ENCODE data around the gene IRF2BP2. TPM values are rescaled to one million over a fixed set of nuclear protein-coding genes. Genes with fewer than 3 reads are reported as not detected.

IRF2BP2 gene
- total and polyA plus RNA-seq, 2 of the 13 experiments (the other 11 are each of a cell fraction or from before 2014, with no cell fraction given): 140 to 147 TPM

DNA sequence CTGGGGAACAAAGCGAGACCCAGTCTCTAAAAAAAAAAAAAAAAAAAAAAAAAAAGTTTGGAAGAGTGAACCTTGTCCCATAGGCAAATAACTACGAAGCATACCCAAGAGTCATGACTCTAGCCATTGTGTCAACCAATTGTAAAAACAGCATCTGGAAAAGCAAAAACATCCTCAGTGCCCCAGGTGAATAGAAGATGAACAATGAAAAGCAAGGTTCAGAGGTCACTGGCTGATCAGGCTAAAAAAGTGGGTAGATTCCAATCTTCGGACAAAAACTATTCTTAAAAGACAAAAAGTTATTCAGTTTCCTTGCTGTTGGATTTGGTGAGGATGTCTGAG lies 11.1 kb upstream of the IRF2BP2 start (continued):
- TF ChIP-seq PRPF4 (IDR thresholded peaks at IDR 0.05; ENCODE audit: low read depth, low read length, poor library complexity, severe bottlenecking) (no peak), MTF1 (CRISPR knock-in tag; IDR thresholded peaks at IDR 0.05) (no peak), ELF3 (CRISPR knock-in tag; IDR thresholded peaks at IDR 0.05) (peak; percentile 26; the same call in 1 of the 2 replicates), RARG (CRISPR knock-in tag; IDR thresholded peaks at IDR 0.05; ENCODE audit: low read depth) (no peak), ZNF12 (CRISPR knock-in tag; IDR thresholded peaks at IDR 0.05) (no peak), ARNT2 (CRISPR knock-in tag; IDR thresholded peaks at IDR 0.05; ENCODE audit: low read depth) (no peak), SP5 (CRISPR knock-in tag; IDR thresholded peaks at IDR 0.05; ENCODE audit: borderline replicate concordance, low read depth) (no peak), ZNF326 (CRISPR knock-in tag; IDR thresholded peaks at IDR 0.05; ENCODE audit: borderline replicate concordance) (no peak)
- TF ChIP-seq, protein P1, sequence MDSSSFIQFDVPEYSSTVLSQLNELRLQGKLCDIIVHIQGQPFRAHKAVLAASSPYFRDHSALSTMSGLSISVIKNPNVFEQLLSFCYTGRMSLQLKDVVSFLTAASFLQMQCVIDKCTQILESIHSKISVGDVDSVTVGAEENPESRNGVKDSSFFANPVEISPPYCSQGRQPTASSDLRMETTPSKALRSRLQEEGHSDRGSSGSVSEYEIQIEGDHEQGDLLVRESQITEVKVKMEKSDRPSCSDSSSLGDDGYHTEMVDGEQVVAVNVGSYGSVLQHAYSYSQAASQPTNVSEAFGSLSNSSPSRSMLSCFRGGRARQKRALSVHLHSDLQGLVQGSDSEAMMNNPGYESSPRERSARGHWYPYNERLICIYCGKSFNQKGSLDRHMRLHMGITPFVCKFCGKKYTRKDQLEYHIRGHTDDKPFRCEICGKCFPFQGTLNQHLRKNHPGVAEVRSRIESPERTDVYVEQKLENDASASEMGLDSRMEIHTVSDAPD (CRISPR knock-in tag; IDR thresholded peaks at IDR 0.05): no peak; the same call in 1 of the 2 replicates
- TF ChIP-seq, protein P2, sequence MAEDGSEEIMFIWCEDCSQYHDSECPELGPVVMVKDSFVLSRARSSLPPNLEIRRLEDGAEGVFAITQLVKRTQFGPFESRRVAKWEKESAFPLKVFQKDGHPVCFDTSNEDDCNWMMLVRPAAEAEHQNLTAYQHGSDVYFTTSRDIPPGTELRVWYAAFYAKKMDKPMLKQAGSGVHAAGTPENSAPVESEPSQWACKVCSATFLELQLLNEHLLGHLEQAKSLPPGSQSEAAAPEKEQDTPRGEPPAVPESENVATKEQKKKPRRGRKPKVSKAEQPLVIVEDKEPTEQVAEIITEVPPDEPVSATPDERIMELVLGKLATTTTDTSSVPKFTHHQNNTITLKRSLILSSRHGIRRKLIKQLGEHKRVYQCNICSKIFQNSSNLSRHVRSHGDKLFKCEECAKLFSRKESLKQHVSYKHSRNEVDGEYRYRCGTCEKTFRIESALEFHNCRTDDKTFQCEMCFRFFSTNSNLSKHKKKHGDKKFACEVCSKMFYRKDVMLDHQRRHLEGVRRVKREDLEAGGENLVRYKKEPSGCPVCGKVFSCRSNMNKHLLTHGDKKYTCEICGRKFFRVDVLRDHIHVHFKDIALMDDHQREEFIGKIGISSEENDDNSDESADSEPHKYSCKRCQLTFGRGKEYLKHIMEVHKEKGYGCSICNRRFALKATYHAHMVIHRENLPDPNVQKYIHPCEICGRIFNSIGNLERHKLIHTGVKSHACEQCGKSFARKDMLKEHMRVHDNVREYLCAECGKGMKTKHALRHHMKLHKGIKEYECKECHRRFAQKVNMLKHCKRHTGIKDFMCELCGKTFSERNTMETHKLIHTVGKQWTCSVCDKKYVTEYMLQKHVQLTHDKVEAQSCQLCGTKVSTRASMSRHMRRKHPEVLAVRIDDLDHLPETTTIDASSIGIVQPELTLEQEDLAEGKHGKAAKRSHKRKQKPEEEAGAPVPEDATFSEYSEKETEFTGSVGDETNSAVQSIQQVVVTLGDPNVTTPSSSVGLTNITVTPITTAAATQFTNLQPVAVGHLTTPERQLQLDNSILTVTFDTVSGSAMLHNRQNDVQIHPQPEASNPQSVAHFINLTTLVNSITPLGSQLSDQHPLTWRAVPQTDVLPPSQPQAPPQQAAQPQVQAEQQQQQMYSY (CRISPR knock-in tag; IDR thresholded peaks at IDR 0.05): no peak
- TF ChIP-seq, protein P3, sequence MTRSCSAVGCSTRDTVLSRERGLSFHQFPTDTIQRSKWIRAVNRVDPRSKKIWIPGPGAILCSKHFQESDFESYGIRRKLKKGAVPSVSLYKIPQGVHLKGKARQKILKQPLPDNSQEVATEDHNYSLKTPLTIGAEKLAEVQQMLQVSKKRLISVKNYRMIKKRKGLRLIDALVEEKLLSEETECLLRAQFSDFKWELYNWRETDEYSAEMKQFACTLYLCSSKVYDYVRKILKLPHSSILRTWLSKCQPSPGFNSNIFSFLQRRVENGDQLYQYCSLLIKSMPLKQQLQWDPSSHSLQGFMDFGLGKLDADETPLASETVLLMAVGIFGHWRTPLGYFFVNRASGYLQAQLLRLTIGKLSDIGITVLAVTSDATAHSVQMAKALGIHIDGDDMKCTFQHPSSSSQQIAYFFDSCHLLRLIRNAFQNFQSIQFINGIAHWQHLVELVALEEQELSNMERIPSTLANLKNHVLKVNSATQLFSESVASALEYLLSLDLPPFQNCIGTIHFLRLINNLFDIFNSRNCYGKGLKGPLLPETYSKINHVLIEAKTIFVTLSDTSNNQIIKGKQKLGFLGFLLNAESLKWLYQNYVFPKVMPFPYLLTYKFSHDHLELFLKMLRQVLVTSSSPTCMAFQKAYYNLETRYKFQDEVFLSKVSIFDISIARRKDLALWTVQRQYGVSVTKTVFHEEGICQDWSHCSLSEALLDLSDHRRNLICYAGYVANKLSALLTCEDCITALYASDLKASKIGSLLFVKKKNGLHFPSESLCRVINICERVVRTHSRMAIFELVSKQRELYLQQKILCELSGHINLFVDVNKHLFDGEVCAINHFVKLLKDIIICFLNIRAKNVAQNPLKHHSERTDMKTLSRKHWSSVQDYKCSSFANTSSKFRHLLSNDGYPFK (CRISPR knock-in tag; IDR thresholded peaks at IDR 0.05; ENCODE audit: borderline replicate concordance): no peak
- TF ChIP-seq, protein P4, sequence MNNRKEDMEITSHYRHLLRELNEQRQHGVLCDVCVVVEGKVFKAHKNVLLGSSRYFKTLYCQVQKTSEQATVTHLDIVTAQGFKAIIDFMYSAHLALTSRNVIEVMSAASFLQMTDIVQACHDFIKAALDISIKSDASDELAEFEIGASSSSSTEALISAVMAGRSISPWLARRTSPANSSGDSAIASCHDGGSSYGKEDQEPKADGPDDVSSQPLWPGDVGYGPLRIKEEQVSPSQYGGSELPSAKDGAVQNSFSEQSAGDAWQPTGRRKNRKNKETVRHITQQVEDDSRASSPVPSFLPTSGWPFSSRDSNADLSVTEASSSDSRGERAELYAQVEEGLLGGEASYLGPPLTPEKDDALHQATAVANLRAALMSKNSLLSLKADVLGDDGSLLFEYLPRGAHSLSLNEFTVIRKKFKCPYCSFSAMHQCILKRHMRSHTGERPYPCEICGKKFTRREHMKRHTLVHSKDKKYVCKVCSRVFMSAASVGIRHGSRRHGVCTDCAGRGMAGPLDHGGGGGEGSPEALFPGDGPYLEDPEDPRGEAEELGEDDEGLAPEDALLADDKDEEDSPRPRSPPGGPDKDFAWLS (CRISPR knock-in tag; IDR thresholded peaks at IDR 0.05; ENCODE audit: borderline replicate concordance): no peak

All from HepG2 (cell line).